Caco-2 (cell line): ENCODE measurements around the gene LDHD. TPM values are rescaled to one million over a fixed set of nuclear protein-coding genes. Genes with fewer than 3 reads are reported as not detected.

Experiments
- BruUV-seq: library from RNA; stranded (reverse); fragments of 400-500 nt; replicated peaks from 2 replicates; lab custom pipeline; 2021; lab: Mats Ljungman, UMichigan
- CTCF ChIA-PET: fragments of 300-600 bp; sonication (Branson Sonifier 250); formaldehyde crosslinking; loops from one replicate; lab custom pipeline; 2022; ENCODE audit warnings: antibody characterized with exemption; lab: Charles Lee
- POLR2A ChIA-PET: fragments of 300-600 bp; sonication (Branson Sonifier 250); formaldehyde crosslinking; loops from one replicate; lab custom pipeline; 2022; ENCODE audit warnings: antibody characterized with exemption; lab: Charles Lee
- DNase-seq, 2 experiments: peaks; one replicate each; pipeline versions ENCODE4 v3.0.0 to v3.0.0-alpha.2; 2020 to 2022
- H3K27me3 ChIP-seq: replicated peaks from 2 replicates; pipeline ENCODE4 v1.6.0; 2011; ENCODE audit warnings: low read length; ENCODE audit not compliant: control insufficient read depth, insufficient read depth
- H3K36me3 ChIP-seq: 2 replicates; pipeline ENCODE4 v1.5.1; 2011; ENCODE audit warnings: low read length; ENCODE audit not compliant: control insufficient read depth, insufficient read depth
- H3K4me1 ChIP-seq: fragments of 250-450 bp; sonication (Bioruptor Pico); 2 replicates; pipeline ENCODE4 v1.5.1; 2020; ENCODE audit warnings: mild to moderate bottlenecking
- H3K4me3 ChIP-seq: 2 replicates; pipeline ENCODE4 v1.5.1; 2011; ENCODE audit warnings: low read depth, mild to moderate bottlenecking, control low read depth, low read length
- H3K9me3 ChIP-seq: fragments of 250-450 bp; sonication (Bioruptor Pico); 2 replicates; pipeline ENCODE4 v1.5.1; 2020; ENCODE audit warnings: mild to moderate bottlenecking, moderate library complexity
- H3K27ac Mint-ChIP-seq: one replicate; pipeline ENCODE4 v1.8.0; 2022; ENCODE audit warnings: mixed read lengths; ENCODE audit not compliant: unreplicated experiment
- H3K27me3 Mint-ChIP-seq: one replicate; pipeline ENCODE4 v1.8.0; 2022; ENCODE audit warnings: mixed read lengths; ENCODE audit not compliant: insufficient read depth, unreplicated experiment
- H3K36me3 Mint-ChIP-seq: one replicate; pipeline ENCODE4 v1.8.0; 2022; ENCODE audit warnings: mild to moderate bottlenecking, mixed read lengths; ENCODE audit not compliant: insufficient read depth, unreplicated experiment
- H3K4me1 Mint-ChIP-seq: one replicate; pipeline ENCODE4 v1.8.0; 2022; ENCODE audit warnings: low read depth, mixed read lengths; ENCODE audit not compliant: unreplicated experiment
- H3K4me3 Mint-ChIP-seq: one replicate; pipeline ENCODE4 v1.8.0; 2022; ENCODE audit warnings: mild to moderate bottlenecking, moderate library complexity, mixed read lengths; ENCODE audit not compliant: unreplicated experiment
- H3K9me3 Mint-ChIP-seq: one replicate; pipeline ENCODE4 v1.8.0; 2022; ENCODE audit warnings: mixed read lengths; ENCODE audit not compliant: unreplicated experiment
- CTCF ChIP-seq, 2 experiments: fragments of 200-600 bp in 1 of 2; IDR thresholded peaks; 1 replicate in 1 of 2; 2 replicates in 1 of 2; pipeline versions ENCODE4 v1.5.1 to v1.8.0; 2011 to 2022; ENCODE audit warnings: antibody characterized with exemption in 1 of 2, control low read depth in 1 of 2, inconsistent platforms in 1 of 2, low read depth in 1 of 2, low read length in 1 of 2, mild to moderate bottlenecking in 1 of 2, moderate library complexity in 1 of 2; ENCODE audit not compliant: insufficient read depth in 1 of 2, severe bottlenecking in 1 of 2, unreplicated experiment in 1 of 2
- intact Hi-C: fragments of 100-400 bp; cut with micrococcal nuclease; formaldehyde crosslinking; loops from one replicate; pipeline ENCODE4 v1.10.0; 2022; ENCODE audit not compliant: unreplicated experiment
- total RNA-seq: library from RNA; stranded (reverse); gene quantifications from 2 replicates; pipeline ENCODE4 v1.2.3, GENCODE V29; 2022

The LDHD gene
- total RNA-seq, 1 experiment from 2014 or later, result 4.1 TPM

- peaks cover 47% of the 10 kb centered on the region for H3K4me1 ChIP-seq
- Mint-ChIP-seq H3K27ac (no peak overlapping the region), H3K4me3 (no peak overlapping the region), H3K9me3 (no peaks in the 10 kb centered on the region), H3K27me3 (no peaks in the 10 kb centered on the region), H3K4me1 (peaks cover 44% of the 10 kb centered on the region), H3K36me3 (peaks cover 53% of the 10 kb centered on the region)
- no peak for TF ChIP-seq CTCF (IDR thresholded peaks at IDR 0.05; ENCODE audit: insufficient read depth in 1 of 2, low read depth in 1 of 2, low read length in 1 of 2, severe bottlenecking in 1 of 2, unreplicated experiment in 1 of 2)
- no peaks in the 10 kb centered on the region for H3K27me3 ChIP-seq
- H3K9me3 ChIP-seq, result no peaks in the 10 kb centered on the region
- intact Hi-C loops, result no loop called here
- H3K4me3 ChIP-seq, result no peak overlapping the region
- no TSS peak for BruUV-seq
- CTCF ChIA-PET, result no interaction called here
- DNase-seq, result no peak
- H3K36me3 ChIP-seq, result peaks cover 1% of the 10 kb centered on the region; the same call in 1 of the 2 replicates
- POLR2A ChIA-PET, result no interaction called here
These were observed 2.2 kb downstream of the LDHD start for GRCh38 chr16:75114179-75114945.

- H3K9me3 Mint-ChIP-seq, result no peaks in the 10 kb centered on the region
- intact Hi-C loops, result no loop called here
- H3K36me3 Mint-ChIP-seq, result peaks cover 53% of the 10 kb centered on the region
- Histone ChIP-seq H3K36me3 (peaks cover 1% of the 10 kb centered on the region; the same call in 1 of the 2 replicates), H3K4me1 (peaks cover 40% of the 10 kb centered on the region), H3K27me3 (no peaks in the 10 kb centered on the region), H3K9me3 (no peaks in the 10 kb centered on the region), H3K4me3 (no peak overlapping the region)
- H3K27ac Mint-ChIP-seq, result peak overlapping the region; percentile 82
- POLR2A ChIA-PET, result no interaction called here
- no peak for TF ChIP-seq CTCF (IDR thresholded peaks at IDR 0.05; ENCODE audit: insufficient read depth in 1 of 2, low read depth in 1 of 2, low read length in 1 of 2, severe bottlenecking in 1 of 2, unreplicated experiment in 1 of 2)
- no peaks in the 10 kb centered on the region for H3K27me3 Mint-ChIP-seq
- no TSS peak for BruUV-seq
- H3K4me3 Mint-ChIP-seq, result no peak overlapping the region
- no peak for DNase-seq
- CTCF ChIA-PET, result interaction anchor here (0.6 kb wide), 1 partner anchor 10 kb away, joined by 3 read pairs; no protein-coding TSS in a partner anchor
- H3K4me1 Mint-ChIP-seq, result peaks cover 37% of the 10 kb centered on the region
These were observed 2.9 kb downstream of the LDHD start for GRCh38 chr16:75113541-75114121.

- Mint-ChIP-seq H3K4me1 (peaks cover 39% of the 10 kb centered on the region), H3K36me3 (peaks cover 56% of the 10 kb centered on the region), H3K9me3 (no peaks in the 10 kb centered on the region), H3K27ac (peak overlapping the region; percentile 82), H3K4me3 (no peak overlapping the region), H3K27me3 (no peaks in the 10 kb centered on the region)
- CTCF ChIA-PET, result interaction anchor here (0.6 kb wide), 1 partner anchor 9 kb away, joined by 3 read pairs; no protein-coding TSS in a partner anchor
- Histone ChIP-seq H3K9me3 (no peaks in the 10 kb centered on the region), H3K4me1 (peaks cover 33% of the 10 kb centered on the region), H3K36me3 (0 out of 2 replicates have a peak, but pooled peaks cover 1% of the 10 kb centered on the region), H3K27me3 (no peaks in the 10 kb centered on the region), H3K4me3 (no peak overlapping the region)
- TF ChIP-seq CTCF (IDR thresholded peaks at IDR 0.05; ENCODE audit: insufficient read depth in 1 of 2, low read depth in 1 of 2, low read length in 1 of 2, severe bottlenecking in 1 of 2, unreplicated experiment in 1 of 2), result no peak
- intact Hi-C loops, result no loop called here
- no TSS peak for BruUV-seq
- no peak for DNase-seq
- POLR2A ChIA-PET, result no interaction called here
These were observed 3.7 kb downstream of the LDHD start for GRCh38 chr16:75112734-75113491.
